SK-N-SH (cell line): ENCODE data around the gene STIM2.

ENCODE experiments used
- CTCF ChIP-seq: fragments of 200-600 bp; sonication (generic); IDR thresholded peaks from 2 replicates; pipeline ENCODE4 v1.6.1; 2017; ENCODE audit warnings: antibody characterized with exemption, mild to moderate bottlenecking, moderate library complexity
- FOXM1 ChIP-seq: IDR thresholded peaks from 2 replicates; pipeline ENCODE4 v1.4.0; 2012; ENCODE audit warnings: low read depth, mild to moderate bottlenecking
- POLR2AphosphoS5 ChIP-seq: IDR thresholded peaks from 2 replicates; pipeline ENCODE4 v1.6.1; 2012; ENCODE audit warnings: low read depth, low read length
- RCOR1 ChIP-seq: fragments of 150-350 bp; IDR thresholded peaks from 2 replicates; pipeline ENCODE4 v1.6.1; 2017; ENCODE audit warnings: antibody characterized with exemption, low read length
- RFX5 ChIP-seq: IDR thresholded peaks from 2 replicates; pipeline ENCODE4 v1.6.1; 2012; ENCODE audit warnings: mild to moderate bottlenecking, improper control_type of control experiment, low read length
- TAF1 ChIP-seq: IDR thresholded peaks from 2 replicates; pipeline ENCODE4 v1.6.1; 2012; ENCODE audit warnings: low read depth, mild to moderate bottlenecking, low read length, moderate library complexity, borderline replicate concordance
- TEAD4 ChIP-seq: IDR thresholded peaks from 2 replicates; pipeline ENCODE4 v1.4.0; 2012; ENCODE audit warnings: mild to moderate bottlenecking, borderline replicate concordance; ENCODE audit not compliant: insufficient read depth
- TF ChIP-seq, protein P1 (sequence below): IDR thresholded peaks from 2 replicates; pipeline ENCODE4 v1.6.1; 2012; ENCODE audit warnings: mild to moderate bottlenecking, low read depth, low read length, moderate library complexity

GRCh38 chr4:27023366-27023765 is 162.7 kb downstream of the STIM2 start:
- TF ChIP-seq CTCF (no peak), RFX5 (no peak), TEAD4 (no peak), RCOR1 (no peak), FOXM1 (no peak), TAF1 (no peak), POLR2AphosphoS5 (no peak)
- TF ChIP-seq, protein P1, sequence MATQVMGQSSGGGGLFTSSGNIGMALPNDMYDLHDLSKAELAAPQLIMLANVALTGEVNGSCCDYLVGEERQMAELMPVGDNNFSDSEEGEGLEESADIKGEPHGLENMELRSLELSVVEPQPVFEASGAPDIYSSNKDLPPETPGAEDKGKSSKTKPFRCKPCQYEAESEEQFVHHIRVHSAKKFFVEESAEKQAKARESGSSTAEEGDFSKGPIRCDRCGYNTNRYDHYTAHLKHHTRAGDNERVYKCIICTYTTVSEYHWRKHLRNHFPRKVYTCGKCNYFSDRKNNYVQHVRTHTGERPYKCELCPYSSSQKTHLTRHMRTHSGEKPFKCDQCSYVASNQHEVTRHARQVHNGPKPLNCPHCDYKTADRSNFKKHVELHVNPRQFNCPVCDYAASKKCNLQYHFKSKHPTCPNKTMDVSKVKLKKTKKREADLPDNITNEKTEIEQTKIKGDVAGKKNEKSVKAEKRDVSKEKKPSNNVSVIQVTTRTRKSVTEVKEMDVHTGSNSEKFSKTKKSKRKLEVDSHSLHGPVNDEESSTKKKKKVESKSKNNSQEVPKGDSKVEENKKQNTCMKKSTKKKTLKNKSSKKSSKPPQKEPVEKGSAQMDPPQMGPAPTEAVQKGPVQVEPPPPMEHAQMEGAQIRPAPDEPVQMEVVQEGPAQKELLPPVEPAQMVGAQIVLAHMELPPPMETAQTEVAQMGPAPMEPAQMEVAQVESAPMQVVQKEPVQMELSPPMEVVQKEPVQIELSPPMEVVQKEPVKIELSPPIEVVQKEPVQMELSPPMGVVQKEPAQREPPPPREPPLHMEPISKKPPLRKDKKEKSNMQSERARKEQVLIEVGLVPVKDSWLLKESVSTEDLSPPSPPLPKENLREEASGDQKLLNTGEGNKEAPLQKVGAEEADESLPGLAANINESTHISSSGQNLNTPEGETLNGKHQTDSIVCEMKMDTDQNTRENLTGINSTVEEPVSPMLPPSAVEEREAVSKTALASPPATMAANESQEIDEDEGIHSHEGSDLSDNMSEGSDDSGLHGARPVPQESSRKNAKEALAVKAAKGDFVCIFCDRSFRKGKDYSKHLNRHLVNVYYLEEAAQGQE = no peak
